HG03135 (cell line): Measurements from ENCODE around the gene CAPN7.
"Not testable (repeated sequence)": the region's sequence is repeated elsewhere in the genome, so short reads cannot be mapped to it uniquely, and the experiment has no call there.

Experiments used
- ATAC-seq: cut with Tn5 transposase; IDR thresholded peaks from one replicate; pipeline ENCODE4 v1.9.1; 2021; ENCODE audit warnings: mild to moderate bottlenecking, moderate library complexity; ENCODE audit not compliant: unreplicated experiment

The CAPN7 gene

DNA sequence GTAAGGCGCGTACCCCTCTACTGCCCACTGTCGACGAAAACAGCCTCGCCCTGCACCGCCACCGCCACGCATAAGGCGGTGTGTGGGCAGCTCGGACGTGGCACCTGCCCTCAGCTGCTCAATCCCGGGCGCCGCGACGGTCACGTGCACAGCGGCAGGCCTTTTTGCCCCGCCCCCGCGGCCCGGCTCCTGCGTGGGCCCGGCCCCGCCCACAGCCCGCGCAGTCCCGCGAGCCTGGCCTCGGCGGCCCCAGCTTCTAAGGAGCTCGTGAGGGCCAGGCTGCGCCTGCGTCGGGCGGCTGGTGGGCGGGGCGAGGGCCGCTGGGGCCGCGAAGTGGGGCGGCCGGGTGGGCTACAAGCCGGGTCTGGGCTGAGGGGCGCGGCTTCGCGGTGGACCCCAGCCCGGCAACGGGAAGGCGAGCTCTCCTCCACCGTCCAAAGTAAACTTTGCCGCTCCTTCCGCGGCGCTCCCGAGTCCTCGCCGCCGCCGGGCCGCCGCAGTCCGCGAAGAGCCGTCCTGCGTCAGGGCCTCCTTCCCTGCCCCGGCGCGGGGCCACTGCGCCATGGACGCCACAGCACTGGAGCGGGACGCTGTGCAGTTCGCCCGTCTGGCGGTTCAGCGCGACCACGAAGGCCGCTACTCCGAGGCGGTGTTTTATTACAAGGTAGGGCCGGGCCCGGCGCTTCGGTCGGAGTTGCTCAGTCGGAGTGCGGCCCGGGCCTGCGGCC is at the start of gene CAPN7:
CAPN7 (plus strand) TSS at position 313 of the 728 bp plus-strand sequence; CDS start at position 563, 250 bp downstream.
- ATAC-seq, result peak; percentile 88

DNA sequence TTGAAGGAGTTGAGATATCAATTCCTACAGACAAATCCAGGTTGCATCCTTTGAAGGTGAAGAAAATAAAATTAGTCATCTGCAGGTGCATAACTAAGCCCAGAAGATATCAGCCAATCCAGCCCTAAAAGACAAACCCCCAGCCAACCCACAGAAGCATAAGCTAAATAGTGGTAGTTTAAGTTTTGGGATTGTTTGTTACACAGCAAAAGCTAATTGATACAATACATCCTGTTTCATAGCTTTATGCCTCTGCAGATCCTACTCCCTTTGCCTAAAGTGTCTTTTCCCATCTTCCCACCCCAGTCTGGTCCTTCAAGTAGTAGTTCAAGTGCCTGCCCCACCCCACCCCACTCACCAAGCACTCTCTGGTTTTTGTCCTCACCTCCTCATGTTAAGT is 48.6 kb upstream of the CAPN7 start:
- ATAC-seq, result no peak

DNA sequence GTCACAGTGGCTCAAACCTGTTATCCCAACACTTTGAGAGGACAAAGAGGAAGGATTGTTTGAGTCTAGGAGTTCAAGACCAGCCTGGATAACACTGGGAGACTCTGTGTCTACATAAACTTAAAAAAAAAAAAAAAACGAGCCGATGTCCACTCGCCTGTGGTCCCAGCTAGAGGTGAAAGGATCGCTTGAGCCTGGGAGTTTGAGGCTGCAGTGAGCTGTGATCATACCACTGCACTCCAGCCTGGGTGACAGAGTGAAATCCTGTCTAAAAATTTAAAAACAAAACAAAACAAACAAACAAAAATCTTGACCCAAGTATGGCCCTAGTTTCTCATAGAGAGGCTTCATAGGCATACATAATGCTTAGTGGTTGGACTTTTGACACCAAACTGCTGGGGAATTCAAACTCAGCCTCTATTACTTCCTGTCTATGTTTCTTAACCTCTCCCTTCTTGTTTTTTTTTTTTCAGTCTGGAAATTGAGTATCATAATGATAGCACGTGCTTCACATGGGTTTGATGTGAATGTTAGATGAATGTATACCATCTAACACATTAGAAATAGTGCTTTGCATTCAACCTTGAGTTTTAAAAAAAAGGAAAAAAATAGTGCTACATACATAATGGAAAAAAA is 46.4 kb upstream of the CAPN7 start:
- no peak for ATAC-seq

DNA sequence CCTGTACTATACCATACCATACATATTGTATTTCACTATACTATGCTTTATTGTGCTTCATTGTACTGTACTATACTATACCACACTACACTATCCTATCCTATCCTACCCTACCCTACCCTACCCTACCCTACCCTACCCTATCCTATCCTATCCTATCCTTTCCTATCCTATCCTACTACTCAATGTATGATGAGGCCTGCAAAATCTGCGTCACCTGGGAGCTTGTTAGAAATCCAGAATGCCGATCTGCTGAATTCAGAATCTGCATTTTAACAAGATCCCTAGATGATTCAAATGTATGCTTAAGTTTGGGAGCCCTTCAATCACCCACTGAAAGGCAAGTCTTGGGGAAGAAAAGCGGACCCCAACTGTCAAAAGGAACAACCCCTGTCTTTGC is 45.4 kb upstream of the CAPN7 start:
- no peak for ATAC-seq

DNA sequence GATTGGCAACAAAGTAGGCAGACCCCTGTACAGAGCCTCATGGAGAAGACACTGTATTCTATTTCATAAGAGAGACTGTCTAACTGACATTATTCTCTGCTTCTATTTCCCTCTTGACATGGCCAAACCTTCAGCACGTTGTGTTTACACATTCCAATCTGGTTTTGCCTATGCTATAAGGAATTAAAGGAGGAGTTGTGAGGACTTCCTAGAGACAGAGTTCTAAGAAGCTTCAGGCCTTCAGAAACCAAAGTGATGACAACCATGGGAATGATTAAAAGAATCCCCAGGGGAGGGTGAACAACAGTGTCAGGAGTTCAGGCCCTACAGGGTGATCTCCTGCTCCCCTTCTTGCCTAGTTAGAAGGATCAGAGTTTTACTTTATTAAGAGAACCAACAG is 44.9 kb upstream of the CAPN7 start:
- no peak for ATAC-seq

DNA sequence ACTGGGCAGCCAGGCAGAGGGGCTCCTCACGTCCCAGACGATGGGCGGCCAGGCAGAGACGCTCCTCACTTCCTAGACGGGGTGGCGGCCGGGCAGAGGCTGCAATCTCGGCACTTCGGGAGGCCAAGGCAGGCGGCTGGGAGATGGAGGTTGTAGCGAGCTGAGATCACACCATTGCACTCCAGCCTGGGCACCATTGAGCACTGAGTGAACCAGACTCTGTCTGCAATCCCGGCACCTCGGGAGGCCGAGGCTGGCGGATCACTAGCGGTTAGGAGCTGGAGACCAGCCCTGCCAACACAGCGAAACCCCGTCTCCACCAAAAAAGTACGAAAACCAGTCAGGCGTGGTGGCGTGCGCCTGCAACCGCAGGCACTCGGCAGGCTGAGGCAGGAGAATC is 42.4 kb upstream of the CAPN7 start:
- ATAC-seq, result not testable (repeated sequence)

DNA sequence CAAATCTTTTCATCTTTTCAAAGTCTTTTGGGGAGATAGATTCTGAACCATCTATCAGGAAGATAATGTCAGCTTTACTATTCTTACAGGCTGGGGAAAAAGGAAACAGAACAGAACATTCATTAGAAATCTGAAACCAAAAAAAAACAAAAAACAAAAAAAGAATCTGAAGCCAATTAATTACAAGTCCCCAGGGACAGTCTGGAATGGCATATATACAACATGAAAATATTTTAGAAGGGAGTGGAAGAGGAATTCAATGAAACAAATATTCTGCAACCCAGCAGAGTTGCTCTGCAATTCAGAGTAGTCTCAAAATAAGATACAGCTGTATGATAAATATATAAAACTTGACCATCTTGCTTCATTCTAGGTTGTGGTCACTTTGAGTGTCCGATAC is 41.7 kb upstream of the CAPN7 start:
- no peak for ATAC-seq

DNA sequence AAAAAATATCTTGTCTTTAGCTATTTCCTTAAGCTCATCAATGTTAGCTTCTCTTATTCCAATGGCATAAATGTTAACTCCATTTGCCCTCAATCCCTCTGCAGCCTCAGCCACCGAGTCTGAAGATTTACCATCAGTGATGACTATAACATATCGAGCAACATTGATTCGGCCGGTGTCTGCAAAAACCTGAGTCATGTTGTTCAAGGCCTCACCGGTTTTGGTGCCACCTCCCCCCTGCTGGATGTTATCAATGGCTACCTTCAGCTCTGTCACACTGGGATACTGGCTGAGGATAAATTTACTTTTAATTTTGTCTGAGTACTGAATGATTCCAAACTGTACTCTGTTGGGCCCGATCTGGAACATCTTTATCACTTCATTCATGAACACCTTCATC is 41.0 kb upstream of the CAPN7 start:
- ATAC-seq, result no peak

DNA sequence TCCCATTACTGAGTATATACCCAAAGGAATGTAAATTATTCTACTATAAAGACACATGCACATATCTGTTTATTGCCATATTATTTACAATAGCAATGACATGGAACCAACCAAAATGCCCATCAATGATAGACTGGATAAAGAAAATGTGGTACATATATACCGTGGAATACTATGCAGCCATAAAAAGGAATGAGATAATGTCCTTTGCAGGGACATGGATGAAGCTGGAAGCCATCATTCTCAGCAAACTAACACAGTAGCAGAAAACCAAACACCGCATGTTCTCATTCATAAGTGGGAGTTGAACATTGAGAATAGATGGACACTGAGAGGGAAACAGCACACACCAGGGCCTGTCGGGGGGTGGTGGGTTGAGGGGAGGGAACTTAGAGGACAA is 39.7 kb upstream of the CAPN7 start:
- not testable (repeated sequence) for ATAC-seq

DNA sequence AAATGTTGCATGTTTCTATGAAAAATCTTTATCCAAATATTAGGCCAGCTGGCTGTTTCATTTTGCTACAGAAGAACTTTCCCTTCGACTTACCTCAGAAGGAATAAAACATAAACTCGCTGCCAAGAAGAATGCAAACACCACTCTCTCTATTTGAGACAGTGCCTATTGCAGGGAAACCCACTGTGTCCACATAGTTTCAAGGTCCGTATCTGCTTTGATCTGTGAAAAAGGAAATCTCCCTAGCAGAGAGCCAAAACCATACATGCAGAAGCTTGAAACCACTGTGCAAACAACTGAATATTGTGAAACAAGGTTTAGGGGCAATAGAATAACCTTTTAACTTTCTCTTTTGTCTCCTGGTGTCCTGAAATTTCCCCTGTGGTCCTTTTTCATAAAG is 35.0 kb upstream of the CAPN7 start:
- peak; percentile 66 for ATAC-seq

DNA sequence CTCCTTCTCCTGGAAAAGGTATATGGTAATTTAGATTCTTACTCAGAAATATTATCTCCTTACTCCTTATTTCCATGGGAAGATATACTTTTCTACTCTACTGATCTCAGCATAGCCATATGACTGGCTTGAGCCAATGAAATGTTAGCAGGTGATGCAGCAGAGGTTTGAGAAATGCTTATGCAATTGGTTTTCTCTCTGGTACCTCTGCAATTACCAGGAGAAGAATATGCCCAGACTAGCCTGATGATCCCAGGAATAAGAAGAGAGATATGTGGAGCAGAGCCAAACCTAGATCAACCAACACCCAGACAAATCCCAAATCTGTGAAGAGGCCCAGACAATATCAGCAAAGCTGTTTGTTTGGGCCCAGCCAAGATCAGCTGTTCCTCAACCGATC is 33.2 kb upstream of the CAPN7 start:
- no peak for ATAC-seq

DNA sequence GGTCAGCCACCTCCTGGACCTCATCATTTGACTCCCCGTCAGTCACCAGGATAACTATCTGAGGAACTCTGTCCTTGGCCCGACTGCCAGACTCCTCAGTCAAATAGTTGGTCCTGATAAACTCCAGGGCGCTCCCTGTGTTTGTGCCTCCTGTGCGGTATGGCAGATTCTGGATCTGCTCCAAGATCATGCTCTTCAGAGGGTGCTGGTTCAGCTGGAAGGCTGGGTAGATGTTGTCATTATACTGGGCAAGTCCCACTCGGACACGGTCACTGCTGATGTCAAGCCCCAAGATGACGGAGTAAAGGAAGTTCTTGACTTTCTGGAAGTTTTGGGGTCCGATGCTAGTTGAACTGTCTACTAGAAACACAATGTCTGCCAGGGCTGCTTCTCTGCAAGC is 31.1 kb upstream of the CAPN7 start:
- no peak for ATAC-seq

DNA sequence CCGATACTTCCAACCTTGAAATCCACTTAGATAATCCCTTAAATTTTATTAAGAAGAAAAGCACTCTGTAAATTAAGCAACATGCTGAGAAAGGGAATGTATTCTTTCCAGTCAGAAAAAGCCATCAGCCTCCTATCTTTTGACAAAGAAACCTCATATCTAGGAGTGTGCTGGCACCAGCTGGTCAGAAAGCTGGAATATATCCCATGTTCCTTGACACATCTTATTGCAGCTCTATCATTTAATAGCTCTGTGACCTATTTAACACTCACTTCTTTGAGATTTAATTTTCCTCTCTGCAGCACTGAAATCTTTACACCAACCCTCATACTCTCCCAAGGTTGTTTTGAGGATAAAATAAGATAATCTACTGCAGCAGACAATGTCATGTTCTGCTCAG is 30.4 kb upstream of the CAPN7 start:
- ATAC-seq, result no peak

DNA sequence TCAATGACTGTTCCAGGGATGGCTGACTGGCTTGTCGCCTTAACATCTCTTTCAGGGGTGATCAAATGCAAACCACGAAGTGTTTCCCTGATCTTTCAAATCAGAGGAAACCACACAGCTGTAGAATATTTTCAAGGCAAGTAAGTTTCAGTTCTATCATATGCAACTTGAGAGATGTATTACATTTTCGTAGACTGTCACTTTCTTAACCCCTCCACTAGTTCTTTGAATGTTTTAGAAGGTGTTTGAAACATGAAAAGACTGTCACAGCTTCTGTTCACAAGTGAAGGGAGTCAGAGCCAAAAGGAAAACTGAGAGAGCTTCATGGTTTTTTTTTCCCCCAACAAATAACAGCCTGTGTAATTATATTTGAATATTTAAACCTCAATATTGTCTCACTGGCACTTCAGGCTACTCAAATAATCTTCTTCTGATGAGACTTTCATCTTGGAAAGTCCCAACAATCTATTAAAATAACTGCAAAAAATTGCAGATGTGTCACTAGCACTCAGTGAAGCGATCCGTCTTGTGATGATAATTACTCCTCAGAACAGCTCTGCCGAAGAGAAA is 25.9 kb upstream of the CAPN7 start:
- peak; percentile 61 for ATAC-seq

DNA sequence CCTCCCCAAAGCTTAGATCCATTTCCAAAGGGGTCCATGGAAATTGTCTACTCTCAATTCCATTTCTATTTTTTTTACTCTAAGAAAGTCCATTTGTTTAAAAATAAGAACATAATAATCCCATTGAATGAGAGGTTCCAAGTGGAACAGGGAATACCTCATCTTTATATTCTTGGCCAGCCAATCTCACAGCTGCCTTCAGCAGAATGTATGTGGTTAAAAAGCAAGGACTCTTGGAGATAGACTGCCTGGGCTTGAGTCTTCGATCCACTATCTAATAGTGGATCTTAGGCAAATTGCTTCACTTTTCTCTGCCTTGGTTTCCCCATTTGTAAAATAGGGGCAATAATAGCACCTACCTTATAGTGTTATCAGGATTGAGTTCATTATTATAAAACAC is 24.5 kb upstream of the CAPN7 start:
- no peak for ATAC-seq

DNA sequence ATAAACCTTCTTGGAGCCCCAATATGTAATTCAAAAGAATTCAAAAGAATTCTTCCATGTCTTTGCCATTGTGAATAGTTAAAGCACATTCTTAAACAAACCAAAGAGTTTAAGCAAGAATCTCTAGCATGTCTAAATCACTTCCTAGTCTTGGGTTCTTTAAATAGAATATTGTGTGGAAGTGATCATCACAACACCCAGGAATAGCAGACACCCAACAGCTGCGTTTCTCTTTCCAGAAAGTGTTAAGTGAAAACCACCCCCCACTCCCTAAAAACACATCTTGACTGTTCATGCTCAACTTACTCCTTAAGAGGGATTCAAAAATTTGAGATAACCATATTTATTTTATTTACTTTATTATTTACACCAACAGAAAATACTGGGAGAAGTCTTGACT is 24.1 kb upstream of the CAPN7 start:
- ATAC-seq, result no peak

DNA sequence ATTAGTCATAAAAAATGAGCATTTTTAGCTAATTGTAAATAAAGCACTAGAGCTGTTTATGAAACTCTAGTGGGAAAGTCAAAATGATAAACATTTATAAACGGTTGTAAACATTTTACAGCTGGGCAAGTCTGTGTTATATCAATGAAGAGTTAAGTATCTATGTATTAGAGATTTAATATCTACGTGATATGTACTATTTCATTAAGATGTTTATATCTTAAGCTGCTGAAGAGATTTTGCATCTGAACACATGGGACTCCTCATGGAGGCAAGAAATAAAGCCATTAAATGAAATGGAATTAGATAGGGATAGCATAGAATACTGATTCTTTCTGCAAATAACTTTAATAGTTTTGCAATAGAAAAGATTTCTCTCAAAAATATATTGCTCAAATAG is 23.0 kb upstream of the CAPN7 start:
- ATAC-seq, result no peak

DNA sequence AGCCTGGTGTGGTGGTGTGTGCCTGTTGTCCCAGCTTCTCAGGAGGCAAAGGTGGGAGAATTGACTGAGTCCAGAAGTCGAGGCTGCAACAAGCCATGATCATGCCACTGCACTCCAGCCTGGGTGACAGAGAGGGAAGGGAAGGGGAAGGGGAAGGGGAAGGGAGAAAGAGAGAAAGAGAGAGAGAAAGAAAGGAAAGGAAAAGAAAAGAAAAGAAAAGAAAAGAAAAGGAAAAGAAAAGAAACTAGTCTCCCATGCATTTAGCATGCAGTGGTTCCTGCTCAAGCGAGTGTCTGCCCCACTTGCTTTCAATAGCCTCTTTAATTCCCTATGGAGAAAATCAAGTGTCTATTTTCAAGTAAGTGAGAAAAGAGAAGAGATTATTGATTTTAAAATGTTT is 20.6 kb upstream of the CAPN7 start:
- no peak for ATAC-seq

DNA sequence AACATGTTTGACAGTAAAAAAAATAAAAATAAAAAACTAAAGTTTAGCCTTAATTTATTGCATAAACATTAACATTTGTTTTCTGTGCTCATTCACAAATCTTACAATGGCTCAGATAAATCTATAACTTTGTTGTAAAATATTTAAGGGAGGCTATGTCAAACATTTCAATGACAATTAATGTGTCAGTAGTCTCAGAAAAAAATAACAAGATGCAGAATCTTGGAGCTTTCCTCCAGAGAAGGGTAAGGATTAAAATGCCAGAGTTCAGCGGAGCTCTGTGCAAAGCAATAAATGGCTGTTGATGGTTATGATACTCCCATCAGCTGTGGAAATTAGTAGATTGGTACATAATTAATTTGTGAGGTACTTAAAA is 20.0 kb upstream of the CAPN7 start:
- ATAC-seq, result no peak

DNA sequence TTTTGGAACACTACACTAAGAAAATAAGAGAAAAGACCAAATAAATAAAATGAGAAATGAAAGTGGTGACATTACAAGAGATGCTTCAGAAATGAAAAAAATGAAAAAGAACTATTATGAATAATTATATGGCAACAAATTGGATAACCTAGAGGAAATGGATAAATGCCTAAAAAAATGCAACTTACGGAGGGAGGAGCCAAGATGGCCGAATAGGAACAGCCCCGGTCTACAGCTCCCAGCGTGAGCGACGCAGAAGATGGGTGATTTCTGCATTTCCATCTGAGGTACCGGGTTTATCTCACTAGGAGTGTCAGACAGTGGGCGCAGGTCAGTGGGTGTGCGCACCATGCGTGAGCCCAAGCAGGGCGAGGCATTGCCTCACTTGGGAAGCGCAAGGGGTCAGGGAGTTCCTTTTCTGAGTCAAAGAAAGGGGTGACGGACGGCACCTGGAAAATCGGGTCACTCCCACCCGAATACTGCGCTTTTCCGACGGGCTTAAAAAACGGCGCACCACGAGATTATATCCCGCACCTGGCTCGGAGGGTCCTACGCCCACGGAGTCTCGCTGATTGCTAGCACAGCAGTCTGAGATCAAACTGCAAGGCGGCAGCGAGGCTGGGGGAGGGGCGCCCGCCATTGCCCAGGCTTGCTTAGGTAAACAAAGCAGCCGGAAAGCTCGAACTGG is 19.4 kb upstream of the CAPN7 start:
- not testable (repeated sequence) for ATAC-seq

DNA sequence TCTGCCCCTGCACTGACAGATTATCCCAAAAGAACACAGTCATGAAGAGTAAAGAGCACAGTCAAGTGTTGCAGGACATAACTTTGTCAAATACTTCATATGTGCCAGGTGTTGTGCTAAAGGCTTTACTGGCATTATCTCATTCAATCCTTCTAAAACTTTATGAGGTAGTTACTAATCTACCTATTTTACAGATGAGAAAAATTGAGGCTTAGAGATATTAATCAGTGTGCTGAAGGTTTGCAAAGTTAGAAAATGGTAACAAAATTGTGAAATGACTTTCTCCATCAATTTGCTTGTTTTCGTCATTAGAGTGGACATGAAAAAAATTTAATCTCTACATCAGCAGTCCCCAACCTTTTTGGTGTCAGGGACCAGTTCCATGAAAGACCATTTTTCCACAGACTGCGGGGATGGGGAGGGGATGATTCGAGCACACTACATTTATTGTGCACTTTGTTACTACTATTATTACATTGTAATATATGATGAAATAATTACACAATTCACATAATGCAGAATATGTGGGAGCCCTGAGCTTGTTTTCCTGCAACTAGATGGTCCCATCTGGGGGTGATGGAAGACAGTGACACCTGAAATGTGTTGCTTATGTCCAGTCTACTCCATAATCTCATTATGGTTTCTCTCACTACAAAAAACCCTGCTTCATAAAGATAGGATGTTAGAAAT is 8.6 kb upstream of the CAPN7 start:
- ATAC-seq, result no peak
